COLO829 (cell line): ENCODE measurements around the gene DEDD.

Experiments used
- DNase-seq: peaks from one replicate; pipeline ENCODE4 v3.0.0; 2012; ENCODE audit warnings: low spot score

DEDD gene

DNA sequence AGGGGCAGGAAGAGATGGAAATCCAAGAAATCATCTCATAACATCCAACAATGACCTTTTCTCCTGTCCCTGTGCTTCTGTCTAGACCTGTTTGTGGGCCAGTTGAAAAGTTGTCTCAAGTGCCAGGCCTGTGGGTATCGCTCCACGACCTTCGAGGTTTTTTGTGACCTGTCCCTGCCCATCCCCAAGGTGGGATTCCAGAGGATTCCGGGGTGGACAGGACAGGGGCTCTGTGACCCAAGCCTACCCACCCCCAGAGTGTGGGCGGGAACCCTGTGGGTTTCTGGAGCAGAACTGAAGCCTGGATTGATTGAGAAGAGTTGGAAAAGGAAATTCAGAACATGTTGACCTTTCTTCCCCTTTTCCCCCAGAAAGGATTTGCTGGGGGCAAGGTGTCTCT, 31.3 kb upstream of the DEDD start:
- DNase-seq, result no peak

DNA sequence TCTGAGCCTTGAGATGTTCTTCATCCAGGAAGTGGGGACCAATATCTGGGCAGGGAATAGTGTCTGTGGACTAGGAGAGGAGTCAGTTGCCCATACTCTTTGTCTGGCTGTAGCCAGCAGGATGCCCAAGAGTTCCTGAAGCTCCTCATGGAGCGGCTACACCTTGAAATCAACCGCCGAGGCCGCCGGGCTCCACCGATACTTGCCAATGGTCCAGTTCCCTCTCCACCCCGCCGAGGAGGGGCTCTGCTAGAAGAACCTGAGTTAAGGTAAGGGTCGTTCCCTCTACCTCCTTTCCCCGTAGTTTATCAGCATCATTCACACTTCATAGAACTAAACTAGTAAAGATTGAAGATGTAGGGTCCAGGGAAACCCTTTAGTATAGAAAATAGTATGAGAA, 30.3 kb upstream of the DEDD start:
- no peak for DNase-seq

DNA sequence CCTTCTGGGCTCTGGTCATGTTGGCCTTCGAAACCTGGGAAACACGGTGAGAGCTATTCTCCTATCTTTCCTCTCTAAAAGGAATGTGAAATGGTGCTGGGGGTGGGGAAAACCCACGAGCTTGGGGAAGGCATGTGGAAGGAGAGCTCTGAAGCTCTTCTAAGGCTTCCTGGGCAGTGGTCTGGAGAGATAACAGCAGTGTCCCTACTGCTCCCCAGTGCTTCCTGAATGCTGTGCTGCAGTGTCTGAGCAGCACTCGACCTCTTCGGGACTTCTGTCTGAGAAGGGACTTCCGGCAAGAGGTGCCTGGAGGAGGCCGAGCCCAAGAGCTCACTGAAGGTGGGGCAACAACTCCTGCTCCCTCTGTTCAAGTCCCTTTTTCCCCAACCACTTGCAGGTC, 29.6 kb upstream of the DEDD start:
- no peak for DNase-seq

DNA sequence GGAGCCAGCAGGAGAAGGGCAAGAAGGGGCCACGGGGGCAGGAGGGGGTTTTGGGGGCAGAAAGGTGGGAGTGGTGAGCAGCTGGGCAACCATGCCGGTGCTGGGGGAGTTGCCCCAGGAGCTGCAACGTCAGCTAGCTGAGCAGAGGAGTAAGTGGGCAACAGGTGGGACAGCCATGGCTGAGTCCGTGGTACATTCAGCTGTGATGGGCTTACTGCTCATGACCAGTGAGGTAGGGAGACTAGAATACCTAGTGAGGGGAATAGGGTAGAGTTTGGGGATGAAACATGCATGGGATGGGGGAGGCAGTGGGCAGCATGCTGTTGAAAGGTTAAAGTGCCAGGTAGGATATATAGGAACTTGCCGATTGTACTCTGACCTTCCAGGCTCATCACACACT, 29.2 kb upstream of the DEDD start:
- no peak for DNase-seq

DNA sequence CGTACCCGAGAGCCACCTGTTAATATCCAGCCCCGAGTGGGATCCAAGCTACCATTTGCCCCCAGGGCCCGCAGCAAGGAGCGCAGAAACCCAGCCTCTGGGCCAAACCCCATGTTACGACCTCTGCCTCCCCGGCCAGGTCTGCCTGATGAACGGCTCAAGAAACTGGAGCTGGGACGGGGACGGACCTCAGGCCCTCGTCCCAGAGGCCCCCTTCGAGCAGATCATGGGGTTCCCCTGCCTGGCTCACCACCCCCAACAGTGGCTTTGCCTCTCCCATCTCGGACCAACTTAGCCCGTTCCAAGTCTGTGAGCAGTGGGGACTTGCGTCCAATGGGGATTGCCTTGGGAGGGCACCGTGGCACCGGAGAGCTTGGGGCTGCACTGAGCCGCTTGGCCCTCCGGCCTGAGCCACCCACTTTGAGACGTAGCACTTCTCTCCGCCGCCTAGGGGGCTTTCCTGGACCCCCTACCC, 28.2 kb upstream of the DEDD start:
- no peak for DNase-seq

DNA sequence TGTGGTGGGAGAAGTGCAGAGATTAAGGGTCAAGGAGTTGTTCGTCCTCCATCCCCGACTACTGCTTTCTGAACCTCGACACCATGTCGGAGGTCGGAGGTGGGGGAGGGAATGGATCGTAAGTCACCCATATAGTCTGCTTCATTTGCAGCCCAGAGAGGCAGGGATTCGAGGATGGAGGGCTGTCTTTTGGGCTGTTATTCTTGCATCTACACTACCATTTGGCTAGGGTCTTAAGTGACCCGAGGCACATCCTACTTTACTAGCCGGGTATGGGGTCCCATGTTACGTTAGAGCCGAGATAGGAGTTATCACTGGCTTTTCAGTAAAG, 27.4 kb upstream of the DEDD start:
- DNase-seq, result no peak

- peak; percentile 99 for DNase-seq
Measured at GRCh38 chr1:161159087-161159912, 26.8 kb upstream of the DEDD start, which contains the start of gene USP21. USP21 (plus strand) TSS chr1:161159500; CDS start chr1:161160641, 1,141 bp downstream.

DNA sequence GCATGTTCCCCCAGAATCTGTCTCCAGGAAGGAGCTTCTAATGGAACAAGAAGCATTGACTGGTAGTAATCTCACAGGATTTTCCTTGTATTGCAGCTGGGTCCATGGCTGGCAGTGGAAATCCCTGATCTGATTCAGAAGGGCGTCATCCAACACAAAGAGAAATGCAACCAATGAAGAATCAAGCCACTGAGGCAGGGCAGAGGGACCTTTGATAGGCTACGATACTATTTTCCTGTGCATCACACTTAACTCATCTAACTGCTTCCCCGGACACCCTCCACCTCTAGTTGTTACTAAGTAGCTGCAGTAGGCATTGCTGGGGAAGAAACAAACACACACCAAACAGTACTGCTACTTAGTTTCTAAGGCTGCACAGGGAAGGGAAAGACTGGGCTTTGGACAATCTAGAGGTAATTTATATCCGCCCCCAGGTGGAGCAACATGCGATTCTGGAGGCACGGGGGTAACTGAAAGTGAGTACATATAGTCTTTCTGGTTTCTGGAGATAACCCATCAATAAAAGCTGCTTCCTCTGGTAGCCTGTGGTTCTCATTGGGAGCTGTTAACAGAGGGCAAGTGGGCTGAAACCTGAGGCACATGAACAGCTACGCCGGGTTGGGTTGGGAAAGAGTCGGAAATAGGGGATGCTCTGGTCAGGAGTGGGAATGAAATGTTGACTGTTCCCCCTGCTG, 26.0 kb upstream of the DEDD start:
- DNase-seq, result no peak

DNA sequence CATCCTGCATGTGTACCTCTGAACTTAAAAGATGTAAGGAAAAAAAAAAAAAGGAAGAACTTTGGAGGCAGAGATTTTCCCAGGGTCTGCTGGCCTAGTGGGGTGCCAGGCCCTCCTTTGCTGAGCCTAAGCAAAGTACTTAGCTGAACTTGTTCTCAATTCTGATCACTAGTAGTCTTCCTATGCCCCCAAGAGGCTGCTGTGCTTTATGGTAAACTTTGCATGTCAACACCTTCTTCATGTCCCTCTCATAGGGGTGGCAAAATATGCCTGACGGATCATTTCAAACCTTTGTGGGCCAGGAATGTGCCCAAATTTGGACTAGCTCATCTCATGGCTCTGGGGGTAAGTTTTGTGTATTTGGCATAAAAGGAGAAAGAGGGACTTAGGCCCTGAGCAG, 25.4 kb upstream of the DEDD start:
- no peak for DNase-seq

DNA sequence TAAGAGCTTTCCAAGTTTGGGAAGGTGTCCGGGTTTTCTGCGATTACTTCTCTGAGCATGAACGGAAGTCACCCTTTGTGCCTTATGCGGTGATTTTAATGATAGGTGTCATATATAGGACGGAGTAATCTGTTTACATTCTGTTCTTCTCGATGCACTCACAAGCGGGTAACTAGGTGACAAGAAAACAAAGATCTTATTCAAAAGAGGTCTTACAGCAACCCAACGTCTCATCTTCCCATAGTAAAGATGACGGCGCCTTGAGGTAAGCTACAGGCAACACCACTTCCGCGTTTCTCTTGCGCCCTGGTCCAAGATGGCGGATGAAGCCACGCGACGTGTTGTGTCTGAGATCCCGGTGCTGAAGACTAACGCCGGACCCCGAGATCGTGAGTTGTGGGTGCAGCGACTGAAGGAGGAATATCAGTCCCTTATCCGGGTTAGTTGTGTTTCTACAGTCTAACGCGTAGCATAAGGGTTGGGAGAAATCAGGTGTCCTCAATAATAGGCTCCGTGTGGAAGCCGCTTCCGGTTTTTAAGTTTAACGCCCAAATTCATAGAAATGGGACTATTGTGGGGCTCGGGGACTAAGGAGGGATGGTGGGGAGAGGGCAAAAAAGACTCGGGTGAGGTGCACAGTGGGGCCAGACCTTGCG, 21.3 kb upstream of the DEDD start, which contains the start of gene UFC1:
Gene UFC1 (plus strand): TSS at position 297 of the 656 bp plus-strand sequence. CDS start 20 bp downstream, at position 317.
- DNase-seq, result peak; percentile 96

- DNase-seq, result no peak
Measured at GRCh38 chr1:161153176-161153575, 20.7 kb upstream of the DEDD start.

GRCh38 chr1:161145832-161146231, 13.4 kb upstream of the DEDD start:
- no peak for DNase-seq

DNA sequence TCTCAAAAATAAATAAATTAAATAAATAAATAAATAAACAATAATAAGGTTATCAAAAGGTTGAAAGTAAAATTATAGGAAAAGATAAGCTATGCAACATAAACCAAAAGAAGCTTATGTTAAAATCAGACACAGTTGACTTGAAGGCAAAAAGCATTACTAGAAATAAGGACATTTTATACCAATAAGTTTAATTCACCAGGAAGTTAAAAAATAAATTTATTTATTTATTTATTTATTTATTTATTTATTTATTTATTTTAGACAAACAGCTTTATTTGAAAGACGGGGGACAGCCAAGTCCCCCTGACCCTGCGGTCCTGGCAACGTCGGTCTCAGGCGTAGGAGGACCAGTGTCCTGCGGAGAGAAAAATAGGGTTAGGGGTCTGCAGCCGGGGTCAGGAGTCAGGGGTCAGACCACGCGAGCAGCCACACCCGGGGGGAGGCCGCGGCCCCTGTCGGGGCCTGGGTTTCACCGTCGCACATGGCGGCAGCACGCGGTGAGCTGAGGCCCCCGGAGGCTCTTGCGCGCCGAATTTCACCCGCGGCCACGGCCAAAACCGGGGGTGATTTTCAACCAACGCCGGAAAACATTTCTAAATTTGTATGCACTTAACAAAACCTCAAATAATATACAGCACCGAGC, 8.4 kb upstream of the DEDD start:
- DNase-seq, result no peak

- peak; percentile 59 for DNase-seq
Measured at GRCh38 chr1:161139766-161140165, 7.3 kb upstream of the DEDD start.

DNA sequence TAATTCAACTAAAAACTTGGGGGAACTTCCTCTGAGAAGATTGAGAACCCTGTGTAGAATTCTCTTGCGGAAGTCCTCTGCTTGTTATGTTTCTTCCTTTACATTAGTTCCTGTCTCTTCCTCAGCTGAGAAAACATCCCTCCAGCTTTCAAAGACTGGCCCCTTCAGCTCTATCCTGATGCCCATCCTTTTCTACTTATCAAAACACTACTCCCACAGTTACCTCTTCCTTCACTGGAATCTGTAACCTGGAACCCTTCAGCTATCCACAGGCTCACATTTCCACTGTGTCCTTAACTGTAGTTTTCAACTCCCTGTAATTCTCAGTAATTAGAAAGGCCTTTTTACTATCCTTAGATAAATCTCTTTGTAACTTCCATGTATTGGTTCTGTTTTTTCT, 6.0 kb upstream of the DEDD start:
- DNase-seq, result no peak

GRCh38 chr1:161137881-161138280, 5.4 kb upstream of the DEDD start:
- DNase-seq, result no peak

DNA sequence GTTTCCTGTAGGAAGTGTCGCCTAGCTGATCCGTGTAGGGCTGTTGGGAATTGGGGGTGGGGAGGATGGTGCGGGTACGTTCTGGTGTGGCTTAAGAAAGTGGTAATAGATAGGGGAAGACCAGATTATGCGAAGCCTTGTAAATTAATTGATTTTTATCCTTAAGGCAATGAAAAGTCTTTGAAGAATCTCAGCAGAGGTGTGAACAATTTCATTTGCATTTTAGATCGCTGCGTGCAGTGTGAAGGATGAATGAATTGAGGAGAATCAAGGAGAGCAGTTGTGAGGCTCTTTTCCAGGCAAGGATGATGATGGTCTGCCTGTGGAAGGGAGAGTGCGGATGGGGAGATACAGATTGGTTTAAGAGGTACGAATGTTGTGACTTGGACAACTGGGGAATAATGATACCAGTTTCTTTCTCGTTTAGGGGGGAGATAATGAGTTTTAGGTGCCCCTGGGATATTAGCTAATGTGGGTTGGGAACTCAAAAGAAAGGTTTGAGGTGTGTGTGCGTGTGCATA, 813 bp upstream of the DEDD start:
- DNase-seq, result no peak

- no peak for DNase-seq
Measured at GRCh38 chr1:161131523-161132409, 701 bp downstream of the DEDD start.

- DNase-seq, result no peak
Measured at GRCh38 chr1:161130266-161130665, 2.2 kb downstream of the DEDD start.

DNA sequence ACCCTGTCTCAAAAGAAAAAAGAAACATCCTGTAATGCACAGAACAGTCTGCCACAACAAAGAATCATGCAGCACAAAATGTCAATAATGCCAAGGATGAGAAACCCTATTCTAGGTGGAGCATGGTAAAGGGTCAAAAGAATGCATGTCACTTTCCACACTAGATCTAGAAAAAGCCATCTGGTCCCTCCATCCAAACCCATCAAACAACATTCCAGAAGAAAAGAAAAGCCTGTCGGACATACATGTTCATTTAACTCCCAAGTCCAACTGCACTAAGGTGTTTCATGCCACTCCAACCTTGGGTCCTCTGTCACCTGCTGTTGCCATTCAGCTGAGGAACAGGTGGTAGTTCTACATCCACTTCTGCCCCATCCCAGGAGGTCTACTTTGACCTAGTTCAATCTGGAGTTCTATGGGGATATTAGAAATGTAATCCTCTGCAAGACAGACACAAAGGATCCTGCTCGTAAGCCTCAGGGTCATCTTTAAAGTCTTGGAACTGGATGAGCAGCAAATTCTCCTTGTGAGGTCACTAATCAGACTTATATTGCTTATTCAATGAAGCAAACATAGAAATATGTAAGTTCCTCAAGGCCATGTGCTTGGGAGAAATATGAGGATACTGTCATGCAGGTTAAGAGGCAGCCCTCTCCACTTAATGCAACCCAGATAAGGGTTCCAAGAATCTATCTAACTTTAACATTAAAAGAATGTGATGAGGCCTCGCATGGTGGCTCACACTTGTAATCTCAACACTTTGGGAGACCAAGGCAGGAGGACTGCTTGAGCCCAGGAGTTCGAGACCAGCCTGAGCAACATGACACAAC, 3.7 kb downstream of the DEDD start:
- no peak for DNase-seq
